Measurements from ENCODE around the gene FGB. TPM values are rescaled to one million over a fixed set of nuclear protein-coding genes. Genes with fewer than 3 reads are reported as not detected.
A peak's percentile ranks its signal among the peaks of the same experiment; 100 is the strongest.

The FGB gene
- polyA plus RNA-seq (ENCODE audit: insufficient read length): not detected

DNA sequence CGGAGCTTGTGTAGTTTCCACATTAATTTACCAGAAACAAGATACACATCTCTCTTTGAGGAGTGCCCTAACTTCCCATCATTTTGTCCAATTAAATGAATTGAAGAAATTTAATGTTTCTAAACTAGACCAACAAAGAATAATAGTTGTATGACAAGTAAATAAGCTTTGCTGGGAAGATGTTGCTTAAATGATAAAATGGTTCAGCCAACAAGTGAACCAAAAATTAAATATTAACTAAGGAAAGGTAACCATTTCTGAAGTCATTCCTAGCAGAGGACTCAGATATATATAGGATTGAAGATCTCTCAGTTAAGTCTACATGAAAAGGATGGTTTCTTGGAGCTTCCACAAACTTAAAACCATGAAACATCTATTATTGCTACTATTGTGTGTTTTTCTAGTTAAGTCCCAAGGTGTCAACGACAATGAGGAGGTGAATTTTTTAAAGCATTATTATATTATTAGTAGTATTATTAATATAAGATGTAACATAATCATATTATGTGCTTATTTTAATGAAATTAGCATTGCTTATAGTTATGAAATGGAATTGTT, at the start of gene FGB:
TSS of gene FGB (plus strand) at position 315 of the 558 bp plus-strand sequence. CDS start at position 323, 8 bp downstream.
- DNase-seq: no peak

GRCh38 chr4:154516318-154517029, 46.3 kb upstream of the FGB start:
- DNase-seq: no peak

- DNase-seq: no peak
Observed at GRCh38 chr4:154517591-154517990, 45.2 kb upstream of the FGB start.

DNA sequence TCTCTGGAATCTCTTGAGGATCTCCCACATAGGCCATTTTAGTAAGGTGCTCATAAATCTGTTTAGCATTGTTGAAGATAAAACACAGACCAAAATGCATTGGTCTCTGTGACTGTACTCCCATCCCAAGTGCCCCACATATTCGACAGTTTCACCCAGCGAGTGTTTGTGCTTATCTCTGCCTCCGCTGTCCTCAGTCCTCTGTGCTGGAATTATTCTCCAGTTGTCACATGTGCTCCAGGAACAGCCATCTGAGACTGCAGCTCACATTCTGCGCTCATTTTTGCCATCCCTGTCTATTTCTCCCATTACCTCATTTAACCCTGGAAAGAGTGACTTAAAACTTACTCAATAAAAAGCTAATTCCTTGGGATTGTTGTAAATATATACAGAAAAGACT, 43.6 kb upstream of the FGB start:
- no peak for DNase-seq

GRCh38 chr4:154521607-154522006, 41.2 kb upstream of the FGB start:
- DNase-seq: no peak

GRCh38 chr4:154526151-154526550, 36.7 kb upstream of the FGB start:
- no peak for DNase-seq

GRCh38 chr4:154527308-154527707, 35.5 kb upstream of the FGB start:
- no peak for DNase-seq

DNA sequence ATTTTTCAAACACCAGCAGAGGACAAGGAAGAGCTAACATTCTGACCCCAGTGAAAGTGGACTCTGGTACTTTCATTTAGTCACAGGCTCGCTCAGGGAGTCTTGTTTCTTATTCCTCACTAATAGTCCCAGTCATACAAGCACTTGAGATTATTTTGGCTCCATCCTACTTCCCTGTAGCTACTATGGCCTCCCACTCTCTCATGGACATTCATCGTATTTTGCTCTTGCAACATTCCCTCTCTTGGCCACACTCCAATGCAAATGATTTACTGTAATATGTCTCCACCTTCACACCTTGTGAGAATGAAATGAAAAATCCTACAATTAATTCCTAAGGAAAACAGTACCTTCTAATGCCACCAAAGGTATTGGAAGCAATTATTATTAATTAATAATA, 33.9 kb upstream of the FGB start:
- no peak for DNase-seq

DNA sequence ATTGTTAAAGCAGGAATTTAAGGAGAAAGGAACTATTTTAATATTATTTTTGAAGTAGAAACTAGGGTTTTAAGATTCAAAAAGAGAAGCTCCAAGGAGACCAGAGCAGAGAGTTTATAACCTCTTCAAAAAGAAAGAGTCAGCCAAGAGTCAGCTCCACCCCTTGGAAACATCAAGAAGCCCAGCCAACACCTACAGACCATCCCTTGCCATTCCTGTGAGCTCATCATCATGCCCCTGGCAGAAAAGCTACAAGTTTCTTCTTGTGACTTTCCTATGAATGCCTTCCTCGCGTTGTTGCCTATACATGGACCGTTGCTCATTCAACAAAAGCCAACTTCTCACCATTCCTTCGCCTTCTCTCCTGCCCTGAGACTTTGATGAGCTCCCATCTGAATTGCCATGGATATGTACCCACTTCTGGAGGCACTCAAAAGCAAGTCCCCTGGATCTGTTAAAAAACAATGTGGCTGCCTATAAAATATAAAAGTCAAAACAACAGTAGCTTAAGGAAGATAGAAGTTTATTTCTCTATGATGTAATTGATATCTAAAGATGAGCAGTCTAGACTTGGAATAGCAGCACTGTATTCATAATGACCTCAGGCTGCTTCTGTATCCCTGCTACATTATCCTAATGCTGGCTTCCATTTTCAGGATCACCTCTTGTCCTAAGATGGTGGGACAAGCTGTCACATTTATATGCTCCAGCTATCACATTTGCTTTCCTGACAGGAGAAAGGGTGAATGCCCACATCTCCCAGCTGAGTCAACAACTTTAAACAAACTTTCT, 32.9 kb upstream of the FGB start:
- DNase-seq: peak; percentile 37

DNA sequence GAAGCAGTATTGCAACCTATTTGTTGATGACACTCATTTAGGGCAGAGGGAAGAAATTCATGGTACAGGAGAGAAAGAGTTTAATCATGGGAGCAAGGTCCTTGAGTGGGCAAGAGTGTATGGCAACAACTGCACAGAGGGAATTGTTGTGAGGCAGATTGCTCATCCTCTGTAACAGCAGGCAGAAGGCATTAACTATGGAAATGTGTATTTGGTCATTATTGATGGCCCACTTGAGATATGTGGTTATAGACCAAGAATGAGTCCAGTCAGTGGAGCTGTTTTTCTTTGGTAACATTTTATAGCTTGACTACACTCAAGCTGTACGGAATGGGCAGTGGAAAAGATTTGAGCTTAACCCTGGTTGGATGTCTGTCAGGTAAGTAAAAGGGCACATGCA, 28.5 kb upstream of the FGB start:
- no peak for DNase-seq

- no peak for DNase-seq
Observed at GRCh38 chr4:154542271-154542879, 20.4 kb upstream of the FGB start.

GRCh38 chr4:154545689-154546088, 17.1 kb upstream of the FGB start:
- no peak for DNase-seq

DNA sequence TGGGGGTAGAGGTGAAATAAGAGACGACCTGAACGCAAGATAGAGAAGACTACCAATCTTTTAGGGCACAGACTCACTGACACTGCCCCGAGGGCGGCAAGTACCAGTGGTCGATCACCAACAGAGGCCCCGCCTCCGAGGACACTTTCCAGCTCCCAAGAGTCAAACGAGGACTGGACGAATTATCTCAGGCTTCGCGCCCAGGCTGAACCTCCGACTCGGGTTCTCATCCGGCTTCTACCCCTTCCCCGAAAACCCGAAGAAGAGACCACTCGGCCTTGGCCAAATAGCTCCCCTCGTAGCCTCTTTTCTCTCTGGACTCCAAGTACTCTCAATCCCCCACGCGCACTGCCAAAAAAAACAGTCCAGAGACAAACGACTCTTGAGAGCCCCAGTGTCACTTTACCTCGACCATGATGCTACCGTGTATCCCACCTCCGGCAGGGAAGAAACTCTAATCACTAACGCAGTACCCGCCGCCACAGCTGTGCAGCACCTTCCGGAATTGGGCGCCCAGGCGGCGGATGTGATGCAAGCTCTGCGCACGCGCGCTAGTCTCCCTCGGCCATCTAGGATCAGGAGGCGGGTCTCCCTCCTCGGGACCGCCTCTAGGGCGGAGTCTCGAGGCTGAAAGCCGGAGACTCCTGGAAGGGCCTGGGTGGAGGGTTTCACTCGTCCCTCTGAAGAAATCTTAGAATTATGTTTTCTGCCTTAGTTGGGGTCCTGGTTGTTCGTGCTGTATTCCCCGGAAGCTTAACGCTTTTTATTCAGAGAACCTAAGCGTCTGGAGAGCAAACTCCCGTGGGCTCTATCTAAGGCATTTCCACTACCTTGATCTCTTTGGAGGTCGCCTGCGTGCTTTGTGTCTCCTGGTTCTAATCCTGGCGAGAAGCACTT, 12.7 kb upstream of the FGB start, which contains the start of gene PLRG1:
TSS of gene PLRG1 (minus strand) at position 507 of the 897 bp plus-strand sequence. CDS start at position 415, 92 bp downstream.
- peak; percentile 99 for DNase-seq

DNA sequence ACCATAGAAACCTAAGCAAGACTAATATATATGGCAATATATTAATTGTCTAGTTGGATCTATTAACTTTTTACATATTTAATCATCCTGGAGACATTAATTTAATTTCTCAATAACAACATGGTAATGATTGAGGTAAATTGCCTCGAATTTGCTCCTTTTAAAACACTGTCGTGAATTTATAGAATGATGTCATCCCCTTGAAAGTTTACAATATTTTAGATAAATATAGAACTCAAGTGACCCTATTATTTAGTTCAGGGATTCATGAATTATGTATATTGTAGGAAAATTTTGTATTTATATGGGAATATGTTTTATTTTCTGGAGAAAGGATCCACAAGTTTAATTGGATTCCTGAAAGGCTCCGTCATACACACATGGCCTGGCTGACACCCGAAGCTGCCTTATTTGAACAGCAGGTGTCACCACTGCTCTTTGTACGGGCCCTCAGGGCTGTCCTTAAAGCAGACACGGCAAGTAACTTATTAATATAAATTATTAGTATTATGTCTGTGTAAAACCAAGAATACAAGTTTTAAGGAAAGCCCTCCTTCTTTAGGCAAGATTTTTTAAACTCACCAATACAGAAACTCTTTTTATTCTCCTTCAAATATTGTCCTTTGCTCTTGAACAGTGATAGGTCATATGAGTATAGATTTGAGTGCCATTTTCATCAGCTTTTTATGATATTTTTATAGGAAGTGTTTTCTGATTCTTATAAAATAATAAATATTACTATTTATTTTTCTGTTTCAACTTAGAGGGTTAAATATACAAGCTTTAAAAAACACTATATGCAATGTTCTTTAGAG, 10.7 kb upstream of the FGB start:
- DNase-seq: peak; percentile 72

DNA sequence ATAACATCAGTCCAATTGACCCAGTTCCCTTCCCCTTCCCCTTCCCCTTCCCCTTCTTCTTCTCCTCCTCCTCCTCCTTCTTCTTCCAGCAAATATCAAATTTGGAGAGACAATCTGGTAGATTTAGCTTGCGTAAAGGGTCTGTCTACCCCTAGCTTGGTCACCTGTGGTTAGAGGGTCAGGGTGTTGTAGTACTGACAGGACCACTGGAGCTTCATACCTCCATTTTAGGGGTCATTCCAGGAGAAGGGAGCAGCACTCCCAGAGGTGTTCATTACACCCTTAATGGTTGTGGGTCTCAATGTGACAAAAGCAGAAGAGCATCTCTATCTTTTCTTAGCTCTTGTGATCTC, 3.7 kb upstream of the FGB start:
- DNase-seq: no peak

GRCh38 chr4:154559494-154560418, 3.1 kb upstream of the FGB start:
- no peak for DNase-seq

DNA sequence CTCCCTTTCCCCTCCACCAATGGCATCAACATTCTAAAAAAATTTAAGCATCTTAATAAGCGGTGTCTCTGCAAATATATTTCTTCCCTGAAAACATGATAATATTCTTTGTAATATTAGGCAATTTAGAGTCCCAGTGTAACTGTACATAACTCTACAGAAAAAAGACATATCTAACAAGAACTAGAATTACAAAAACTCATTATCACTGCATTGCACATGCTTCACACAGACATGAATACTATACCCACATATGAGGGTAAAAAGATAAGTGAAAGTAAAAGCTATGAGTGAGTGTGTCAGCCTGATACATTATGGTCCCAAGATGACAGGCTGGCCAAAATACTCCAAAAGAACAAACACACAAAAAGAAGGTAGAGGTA, 2.4 kb upstream of the FGB start:
- no peak for DNase-seq

DNA sequence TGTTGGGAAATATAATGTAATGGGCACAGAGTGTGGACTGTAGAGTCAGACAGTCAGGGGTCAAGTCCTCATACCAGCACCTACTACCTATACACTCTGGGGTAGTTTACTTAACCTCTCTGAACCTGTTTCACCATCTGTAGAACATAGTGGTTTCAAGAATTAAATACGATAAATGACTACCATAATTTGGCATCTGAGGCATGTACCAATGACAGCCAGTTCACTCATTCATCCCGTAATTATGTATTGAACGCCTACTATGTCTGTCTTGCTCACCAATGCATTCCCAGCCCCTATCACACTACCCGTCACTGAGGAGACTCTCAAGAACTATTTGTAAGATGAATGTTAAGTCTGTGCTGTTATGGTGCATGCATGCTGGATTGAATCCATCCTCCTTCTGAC, 2.0 kb upstream of the FGB start:
- no peak for DNase-seq

DNA sequence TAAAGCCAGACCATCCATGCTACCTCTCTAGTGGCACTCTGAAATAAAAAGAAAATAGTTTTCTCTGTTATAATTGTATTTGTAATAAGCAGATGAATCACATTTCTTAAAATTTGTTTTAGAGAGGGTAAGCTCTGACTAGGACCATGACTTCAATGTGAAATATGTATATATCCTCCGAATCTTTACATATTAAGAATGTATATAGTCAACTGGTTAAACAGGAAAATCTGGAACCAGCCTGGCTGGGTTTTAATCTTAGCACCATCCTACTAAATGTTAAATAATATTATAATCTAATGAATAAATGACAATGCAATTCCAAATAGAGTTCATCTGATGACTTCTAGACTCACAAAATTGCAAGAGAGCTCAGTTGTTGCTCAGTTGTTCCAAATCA, 1.5 kb downstream of the FGB start:
- no peak for DNase-seq

DNA sequence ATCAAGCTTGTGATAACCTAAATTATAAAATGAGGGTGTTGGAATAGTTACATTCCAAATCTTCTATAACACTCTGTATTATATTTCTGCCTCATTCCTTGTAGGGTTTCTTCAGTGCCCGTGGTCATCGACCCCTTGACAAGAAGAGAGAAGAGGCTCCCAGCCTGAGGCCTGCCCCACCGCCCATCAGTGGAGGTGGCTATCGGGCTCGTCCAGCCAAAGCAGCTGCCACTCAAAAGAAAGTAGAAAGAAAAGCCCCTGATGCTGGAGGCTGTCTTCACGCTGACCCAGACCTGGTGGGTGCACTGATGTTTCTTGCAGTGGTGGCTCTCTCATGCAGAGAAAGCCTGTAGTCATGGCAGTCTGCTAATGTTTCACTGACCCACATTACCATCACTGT, 2.9 kb downstream of the FGB start:
- DNase-seq: no peak

Measured in hindlimb muscle (tissue), 1 donor.